OCI-LY7 (cell line): Measurements from ENCODE around the gene CDC42EP1. TPM values are rescaled to one million over a fixed set of nuclear protein-coding genes. Genes with fewer than 3 reads are reported as not detected.
A peak's percentile ranks its signal among the peaks of the same experiment; 100 is the strongest.

Experiments used
- BruUV-seq: library from RNA; stranded (reverse); fragments of 400-500 nt; replicated peaks from 2 replicates; lab custom pipeline; 2021; lab: Mats Ljungman, UMichigan
- CTCF ChIA-PET: fragments of 300-600 bp; sonication (Branson Sonifier 250); formaldehyde crosslinking; loops from one replicate; lab custom pipeline; 2022; ENCODE audit warnings: antibody characterized with exemption; ENCODE audit not compliant: unreplicated experiment; lab: Charles Lee
- POLR2A ChIA-PET: fragments of 300-600 bp; sonication (Branson Sonifier 250); formaldehyde crosslinking; loops from one replicate; lab custom pipeline; 2022; ENCODE audit warnings: antibody characterized with exemption; lab: Charles Lee
- DNase-seq: peaks from one replicate; pipeline ENCODE4 v3.0.0-alpha.2; 2015; ENCODE audit warnings: low spot score
- H2AFZ ChIP-seq: fragments of 200-600 bp; sonication (generic), shearing (Covaris generic); 2 replicates; pipeline ENCODE4 v1.6.1; 2014; ENCODE audit warnings: mild to moderate bottlenecking, antibody characterized with exemption, low read length, moderate library complexity
- H3K27ac ChIP-seq: fragments of 200-600 bp; sonication (generic); 2 replicates; pipeline ENCODE4 v1.5.1; 2014; ENCODE audit warnings: mixed run types, low read depth, mild to moderate bottlenecking, moderate library complexity, low read length, inconsistent platforms; ENCODE audit not compliant: poor library complexity, severe bottlenecking
- H3K36me3 ChIP-seq: fragments of 200-600 bp; sonication (generic); 2 replicates; pipeline ENCODE4 v1.6.1; 2014; ENCODE audit warnings: mild to moderate bottlenecking, antibody characterized with exemption, low read length, moderate library complexity, mixed read lengths; ENCODE audit not compliant: insufficient read depth
- H3K4me1 ChIP-seq: fragments of 200-600 bp; sonication (generic); 2 replicates; pipeline ENCODE4 v1.5.1; 2014; ENCODE audit warnings: mild to moderate bottlenecking, low read length; ENCODE audit not compliant: insufficient read depth, poor library complexity, severe bottlenecking
- H3K4me2 ChIP-seq: fragments of 200-600 bp; sonication (generic); 2 replicates; pipeline ENCODE4 v1.6.1; 2014; ENCODE audit warnings: mild to moderate bottlenecking, low read length
- H3K4me3 ChIP-seq: fragments of 200-600 bp; sonication (generic); 2 replicates; pipeline ENCODE4 v1.5.1; 2014; ENCODE audit warnings: mild to moderate bottlenecking, low read depth, low read length; ENCODE audit not compliant: poor library complexity, severe bottlenecking
- H3K79me2 ChIP-seq: fragments of 200-600 bp; sonication (generic); 2 replicates; pipeline ENCODE4 v1.6.1; 2016; ENCODE audit warnings: low read depth, mild to moderate bottlenecking, low read length, moderate library complexity, mixed read lengths; ENCODE audit not compliant: insufficient read depth
- H3K9me2 ChIP-seq: fragments of 200-600 bp; sonication (generic); 2 replicates; pipeline ENCODE4 v1.6.1; 2016; ENCODE audit warnings: mild to moderate bottlenecking, low read length, mixed read lengths; ENCODE audit not compliant: insufficient read depth
- H3K9me3 ChIP-seq: fragments of 200-600 bp; sonication (generic); 2 replicates; pipeline ENCODE4 v1.6.1; 2014; ENCODE audit warnings: mild to moderate bottlenecking, mixed run types, low read length, mixed read lengths
- H4K20me1 ChIP-seq: fragments of 200-600 bp; sonication (generic); 2 replicates; pipeline ENCODE4 v1.6.1; 2014; ENCODE audit warnings: mild to moderate bottlenecking, antibody characterized with exemption, low read length, moderate library complexity, mixed read lengths; ENCODE audit not compliant: insufficient read depth
- EZH2phosphoT487 ChIP-seq: fragments of 200-600 bp; sonication (generic); IDR thresholded peaks from 2 replicates; pipeline ENCODE4 v1.6.1; 2018; ENCODE audit warnings: low read depth, borderline replicate concordance, mild to moderate bottlenecking, mixed run types, antibody characterized with exemption, low read length, moderate library complexity, mixed read lengths
- intact Hi-C: fragments of 100-400 bp; cut with micrococcal nuclease; formaldehyde crosslinking; loops from one replicate; pipeline ENCODE4 v1.10.0; 2022; ENCODE audit not compliant: unreplicated experiment
- total RNA-seq, 2 experiments: library from RNA; depleted of rRNA in 1 of 2; stranded (reverse); fragments of >200 nt in 1 of 2; shearing (Covaris generic) in 1 of 2; gene quantifications; 2 replicates each; pipeline ENCODE4 v1.2.3, GENCODE V29; 2014 to 2022
- TF ChIP-seq, protein P1 (sequence below): fragments of 200-600 bp; sonication (generic); conservative IDR thresholded peaks from 2 replicates; pipeline ENCODE4 v1.5.1; 2014; ENCODE audit warnings: mild to moderate bottlenecking, antibody characterized with exemption, low read length, moderate library complexity, mixed read lengths

CDC42EP1 gene
- total RNA-seq, 2 experiments from 2014 or later = not detected

DNA sequence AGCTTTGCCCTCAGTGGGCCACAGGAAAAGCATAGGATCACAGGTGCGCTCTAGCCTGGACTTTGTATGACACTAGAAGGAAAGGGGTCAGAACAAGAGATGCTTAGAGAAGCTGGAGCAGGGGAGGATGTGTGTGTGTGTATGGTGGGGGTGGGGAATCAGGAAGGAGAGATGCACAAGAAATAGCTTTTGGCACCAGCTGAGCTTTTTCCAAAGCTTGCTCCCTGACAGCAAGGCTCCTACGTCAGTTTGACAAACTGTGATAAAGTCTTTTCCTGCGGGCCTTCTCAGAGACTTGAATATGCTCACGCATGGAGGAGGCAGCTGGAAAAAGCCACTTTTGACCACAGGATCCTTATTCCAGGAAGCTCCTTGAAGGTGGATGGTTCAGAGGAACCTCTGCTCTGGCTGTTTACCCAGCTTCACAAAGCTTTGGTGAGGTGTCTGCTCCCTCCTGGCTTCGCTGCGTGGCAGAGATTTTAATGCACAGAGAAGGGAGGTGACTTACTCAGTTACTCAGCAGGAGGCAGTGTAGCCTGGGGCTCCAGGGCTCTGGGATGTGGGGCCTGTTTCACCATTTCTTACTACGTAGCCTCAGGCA, 3.9 kb downstream of the CDC42EP1 start:
- H3K9me2 ChIP-seq = no peaks in the 10 kb centered on the region
- POLR2A ChIA-PET = interaction anchor here (0.9 to 1.1 kb wide), 2 partner anchors 22 to 25 kb away, joined by 3 read pairs; no protein-coding TSS in a partner anchor
- no peaks in the 10 kb centered on the region for H3K36me3 ChIP-seq
- no peaks in the 10 kb centered on the region for H3K9me3 ChIP-seq
- H2AFZ ChIP-seq = no peak overlapping the region
- TF ChIP-seq, protein P1, sequence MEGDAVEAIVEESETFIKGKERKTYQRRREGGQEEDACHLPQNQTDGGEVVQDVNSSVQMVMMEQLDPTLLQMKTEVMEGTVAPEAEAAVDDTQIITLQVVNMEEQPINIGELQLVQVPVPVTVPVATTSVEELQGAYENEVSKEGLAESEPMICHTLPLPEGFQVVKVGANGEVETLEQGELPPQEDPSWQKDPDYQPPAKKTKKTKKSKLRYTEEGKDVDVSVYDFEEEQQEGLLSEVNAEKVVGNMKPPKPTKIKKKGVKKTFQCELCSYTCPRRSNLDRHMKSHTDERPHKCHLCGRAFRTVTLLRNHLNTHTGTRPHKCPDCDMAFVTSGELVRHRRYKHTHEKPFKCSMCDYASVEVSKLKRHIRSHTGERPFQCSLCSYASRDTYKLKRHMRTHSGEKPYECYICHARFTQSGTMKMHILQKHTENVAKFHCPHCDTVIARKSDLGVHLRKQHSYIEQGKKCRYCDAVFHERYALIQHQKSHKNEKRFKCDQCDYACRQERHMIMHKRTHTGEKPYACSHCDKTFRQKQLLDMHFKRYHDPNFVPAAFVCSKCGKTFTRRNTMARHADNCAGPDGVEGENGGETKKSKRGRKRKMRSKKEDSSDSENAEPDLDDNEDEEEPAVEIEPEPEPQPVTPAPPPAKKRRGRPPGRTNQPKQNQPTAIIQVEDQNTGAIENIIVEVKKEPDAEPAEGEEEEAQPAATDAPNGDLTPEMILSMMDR = 0 out of 2 replicates have a peak, but pooled peaks have one; percentile 14
- TF ChIP-seq EZH2phosphoT487 = no peak
- no peak overlapping the region for H3K4me2 ChIP-seq
- intact Hi-C loops = no loop called here
- no peak for DNase-seq
- no peak overlapping the region for H3K4me3 ChIP-seq
- BruUV-seq = no TSS peak
- H3K79me2 ChIP-seq = no peaks in the 10 kb centered on the region
- H3K4me1 ChIP-seq = peaks cover 4% of the 10 kb centered on the region
- CTCF ChIA-PET = no interaction called here
- H4K20me1 ChIP-seq = no peaks in the 10 kb centered on the region
- no peak overlapping the region for H3K27ac ChIP-seq

GRCh38 chr22:37565830-37566229, 5.5 kb downstream of the CDC42EP1 start:
- DNase-seq = no peak
- H3K4me3 ChIP-seq = no peak overlapping the region
- peaks cover 4% of the 10 kb centered on the region for H3K4me1 ChIP-seq
- H3K4me2 ChIP-seq = no peak overlapping the region
- no TSS peak for BruUV-seq
- no peak overlapping the region for H3K27ac ChIP-seq
- no peaks in the 10 kb centered on the region for H4K20me1 ChIP-seq
- POLR2A ChIA-PET = interaction anchor here (1.6 kb wide), 1 partner anchor 24 kb away, joined by 5 read pairs; no protein-coding TSS in a partner anchor
- H3K36me3 ChIP-seq = no peaks in the 10 kb centered on the region
- H3K9me2 ChIP-seq = no peaks in the 10 kb centered on the region
- H2AFZ ChIP-seq = no peak overlapping the region
- no peaks in the 10 kb centered on the region for H3K79me2 ChIP-seq
- CTCF ChIA-PET = interaction anchor here (0.7 to 3.2 kb wide), 2 partner anchors 26 to 45 kb away, joined by 3 to 21 read pairs; no protein-coding TSS in a partner anchor
- intact Hi-C loops = loop anchor here (2.0 kb wide), 2 partner anchors 63 to 249 kb away; no protein-coding TSS in a partner anchor
- H3K9me3 ChIP-seq = no peaks in the 10 kb centered on the region
- TF ChIP-seq, protein P1 = no peak
- no peak for TF ChIP-seq EZH2phosphoT487

DNA sequence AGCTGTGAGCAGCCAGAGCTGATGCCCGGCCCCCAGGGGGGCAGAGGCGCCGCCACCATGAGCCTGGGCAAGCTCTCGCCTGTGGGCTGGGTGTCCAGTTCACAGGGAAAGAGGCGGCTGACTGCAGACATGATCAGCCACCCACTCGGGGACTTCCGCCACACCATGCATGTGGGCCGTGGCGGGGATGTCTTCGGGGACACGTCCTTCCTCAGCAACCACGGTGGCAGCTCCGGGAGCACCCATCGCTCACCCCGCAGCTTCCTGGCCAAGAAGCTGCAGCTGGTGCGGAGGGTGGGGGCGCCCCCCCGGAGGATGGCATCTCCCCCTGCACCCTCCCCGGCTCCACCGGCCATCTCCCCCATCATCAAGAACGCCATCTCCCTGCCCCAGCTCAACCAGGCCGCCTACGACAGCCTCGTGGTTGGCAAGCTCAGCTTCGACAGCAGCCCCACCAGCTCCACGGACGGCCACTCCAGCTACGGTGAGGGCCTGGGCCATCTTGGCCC, 6.1 kb downstream of the CDC42EP1 start:
- Histone ChIP-seq H3K9me2 (no peaks in the 10 kb centered on the region), H3K36me3 (no peaks in the 10 kb centered on the region), H4K20me1 (no peaks in the 10 kb centered on the region), H3K4me2 (no peak overlapping the region), H3K4me1 (peaks cover 4% of the 10 kb centered on the region), H2AFZ (no peak overlapping the region), H3K9me3 (no peaks in the 10 kb centered on the region), H3K79me2 (no peaks in the 10 kb centered on the region), H3K27ac (no peak overlapping the region), H3K4me3 (no peak overlapping the region)
- DNase-seq = no peak
- ChIA-PET CTCF (interaction anchor here (0.7 to 3.2 kb wide), 2 partner anchors 26 to 44 kb away, joined by 3 to 21 read pairs; no protein-coding TSS in a partner anchor), POLR2A (interaction anchor here (1.1 to 1.6 kb wide), 2 partner anchors 25 to 26 kb away, joined by 3 to 5 read pairs; no protein-coding TSS in a partner anchor)
- TF ChIP-seq, protein P1 = no peak
- no peak for TF ChIP-seq EZH2phosphoT487
- no TSS peak for BruUV-seq
- intact Hi-C loops = loop anchor here (2.0 kb wide), 2 partner anchors 64 to 250 kb away; no protein-coding TSS in a partner anchor
